Endometrial microvascular endothelial cells (primary cell): ENCODE measurements around the gene CACNA1S. TPM values are rescaled to one million over a fixed set of nuclear protein-coding genes. Genes with fewer than 3 reads are reported as not detected.

Experiments
- in situ Hi-C: cut with HindIII; loops from 2 replicates; pipeline ENCODE4 v1.10.0; 2017; ENCODE audit warnings: low sequenced_read_pairs, low pct_unique_long_range_greater_than_20kb; ENCODE audit errors: inconsistent ontology term
- total RNA-seq: library from RNA; depleted of rRNA; stranded (reverse); fragments of >200 nt; gene quantifications from one replicate; pipeline ENCODE4 v1.2.3, GENCODE V29; 2015; ENCODE audit errors: inconsistent ontology term

CACNA1S gene
- total RNA-seq, 1 donor from 2014 or later: not detected

DNA sequence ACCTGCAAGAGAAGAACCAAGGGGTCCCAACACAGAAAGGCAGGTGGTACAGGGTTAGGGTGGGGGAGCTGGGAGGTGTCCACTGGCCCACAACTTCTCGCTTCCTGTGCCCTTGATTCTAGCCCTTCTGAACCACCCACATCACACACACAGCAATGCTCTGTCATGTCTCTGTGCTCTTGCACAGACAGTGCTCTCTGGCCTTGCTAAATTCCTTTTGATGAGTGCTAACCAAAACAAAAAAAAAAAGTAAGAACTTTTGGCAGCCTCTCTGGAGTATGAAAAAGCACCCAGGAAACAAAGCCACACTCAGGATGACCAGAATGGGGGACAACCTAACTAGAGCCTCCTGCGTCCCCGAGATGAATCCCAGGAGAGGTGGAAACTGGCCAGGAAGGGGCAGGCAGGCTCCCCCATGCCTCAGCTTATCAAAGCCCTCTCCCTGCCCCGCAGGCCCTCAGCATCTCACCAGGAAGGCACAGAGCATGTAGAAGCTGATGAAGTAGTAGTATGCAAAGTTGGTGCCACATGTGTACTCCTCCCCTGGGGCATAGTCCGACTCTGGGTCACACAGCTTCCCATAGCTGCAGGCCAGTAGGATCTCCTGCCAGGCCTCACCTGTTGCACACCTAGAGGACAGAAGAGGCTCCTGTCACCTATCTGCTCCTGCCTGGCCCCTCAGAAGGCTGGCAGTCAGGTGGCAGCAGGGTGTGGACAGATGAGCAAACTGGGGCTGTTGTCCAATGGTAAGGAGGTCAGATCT lies 61.5 kb downstream of the CACNA1S start:
- in situ Hi-C loops: no loop called here

DNA sequence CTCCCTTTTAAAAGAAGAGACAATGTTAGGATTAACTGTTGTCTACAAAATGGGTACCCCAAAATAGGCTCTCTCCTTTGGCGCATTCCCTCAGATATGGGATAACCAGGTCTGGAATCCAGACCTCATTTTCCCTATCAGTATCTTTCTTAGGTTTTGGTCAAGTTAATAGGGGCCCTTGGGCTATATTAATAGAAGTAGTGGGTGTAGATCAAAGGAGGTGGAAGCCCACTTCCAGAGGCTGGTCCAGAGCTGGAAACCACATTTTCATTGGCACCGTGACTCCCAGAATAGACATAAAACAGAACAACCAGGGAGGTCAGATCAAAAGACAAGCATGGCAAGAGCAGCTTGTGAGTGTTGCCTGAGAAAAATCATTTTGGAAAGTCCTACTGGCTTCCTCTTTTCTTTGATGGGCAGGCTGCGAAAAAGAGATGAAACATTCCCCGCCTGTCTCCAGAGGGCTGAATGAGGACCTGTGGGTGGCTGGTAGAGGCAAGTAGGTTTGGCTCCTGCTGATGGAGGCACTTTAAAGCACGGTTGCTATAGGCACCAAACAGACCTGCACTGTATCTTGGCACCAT lies 62.9 kb downstream of the CACNA1S start:
- in situ Hi-C loops: loop anchor here (10.0 kb wide), 1 partner anchor 85 kb away; no protein-coding TSS in a partner anchor

DNA sequence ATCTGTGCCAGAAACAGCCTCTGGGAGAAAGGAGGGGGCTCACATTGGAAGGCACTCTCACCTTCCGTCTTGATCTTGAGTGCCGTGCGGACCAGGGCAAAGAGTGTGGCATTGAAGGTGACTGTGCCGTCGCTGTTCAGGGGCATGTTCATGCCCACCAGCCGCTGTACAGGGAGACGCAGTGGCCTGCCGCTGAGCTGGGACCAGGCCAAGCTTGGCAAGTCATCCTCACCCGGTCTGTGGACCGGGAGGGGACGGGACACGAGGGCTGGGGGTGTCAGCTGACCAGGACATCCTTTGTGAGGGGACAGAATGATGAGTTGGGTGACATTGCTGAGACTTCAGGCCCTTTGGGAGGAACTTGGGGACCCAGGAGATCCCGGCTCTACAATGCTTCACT lies 63.7 kb downstream of the CACNA1S start:
- in situ Hi-C loops: loop anchor here (10.0 kb wide), 1 partner anchor 84 kb away; no protein-coding TSS in a partner anchor

DNA sequence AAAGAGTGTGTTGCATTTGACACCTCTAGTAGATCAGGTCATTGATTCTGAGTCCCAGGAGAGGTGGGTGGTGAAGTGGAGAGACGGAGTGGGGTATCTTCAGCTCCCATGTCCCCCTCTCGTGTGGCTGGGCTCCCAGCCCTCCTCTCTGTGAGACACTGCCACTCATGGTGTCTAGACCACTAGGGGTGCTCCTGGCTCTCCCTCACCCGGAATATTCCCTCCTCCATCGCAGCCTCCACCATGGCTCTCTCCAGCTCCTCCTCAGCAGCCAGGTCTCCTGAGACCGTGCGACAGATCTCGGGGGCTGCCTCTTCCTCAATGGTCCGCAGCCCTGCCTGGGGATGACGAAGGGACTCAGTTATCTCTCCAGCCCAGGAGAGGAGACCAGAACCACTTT lies 68.1 kb downstream of the CACNA1S start:
- in situ Hi-C loops: loop anchor here (10.0 kb wide), 1 partner anchor 79 kb away; no protein-coding TSS in a partner anchor

DNA sequence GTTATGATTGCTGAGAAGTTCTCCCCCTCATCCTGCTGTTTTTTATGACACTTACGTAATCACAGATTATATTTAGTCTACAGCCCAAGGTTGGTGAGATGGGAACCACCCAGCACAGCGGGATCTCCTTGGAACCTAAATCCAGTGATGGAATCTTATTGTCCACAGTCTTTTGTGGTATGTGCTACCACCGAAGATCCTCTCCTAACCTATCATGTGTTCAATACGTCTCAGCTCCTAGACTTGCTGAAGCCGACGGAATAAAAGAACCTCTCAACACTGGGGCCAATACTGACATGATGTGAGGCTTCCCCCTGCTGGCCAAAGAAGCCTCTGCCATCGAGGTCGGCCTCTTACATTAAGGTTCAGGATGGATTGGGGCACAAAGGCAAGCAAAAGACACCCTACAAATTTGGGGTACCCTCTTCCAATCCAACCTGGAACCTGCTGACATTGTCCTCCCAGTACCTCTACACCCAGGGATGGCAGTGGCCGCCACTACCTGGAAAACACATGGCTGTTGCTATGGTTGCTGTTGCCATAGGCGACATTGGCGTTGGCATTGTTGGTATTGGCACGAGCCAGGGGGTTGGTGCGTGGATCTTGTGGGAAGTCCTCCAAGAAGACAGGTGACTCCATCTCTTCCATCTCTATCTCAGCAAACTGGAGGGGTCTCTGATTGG lies 69.3 kb downstream of the CACNA1S start:
- in situ Hi-C loops: loop anchor here (10.0 kb wide), 1 partner anchor 78 kb away; no protein-coding TSS in a partner anchor

DNA sequence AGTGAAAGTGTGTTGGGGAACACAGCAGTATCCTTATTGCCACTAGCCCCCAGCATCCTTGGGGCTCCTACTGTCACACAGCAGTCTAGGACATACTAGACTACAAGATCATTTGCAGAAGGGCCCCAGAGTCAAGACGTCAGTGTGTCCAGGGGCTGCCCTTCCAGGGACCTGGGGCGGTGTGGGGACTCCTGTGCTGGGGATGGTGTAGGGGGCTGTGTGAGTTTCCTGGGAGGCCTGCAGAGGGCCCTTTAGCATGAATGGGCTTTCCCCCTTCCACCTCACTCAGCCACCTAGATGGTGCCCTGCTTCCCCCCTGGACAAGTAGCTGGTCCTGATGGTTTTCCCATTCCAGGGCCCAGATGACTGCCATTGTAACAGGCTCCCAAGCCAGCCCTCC lies 71.2 kb downstream of the CACNA1S start:
- in situ Hi-C loops: loop anchor here (10.0 kb wide), 1 partner anchor 76 kb away; no protein-coding TSS in a partner anchor

DNA sequence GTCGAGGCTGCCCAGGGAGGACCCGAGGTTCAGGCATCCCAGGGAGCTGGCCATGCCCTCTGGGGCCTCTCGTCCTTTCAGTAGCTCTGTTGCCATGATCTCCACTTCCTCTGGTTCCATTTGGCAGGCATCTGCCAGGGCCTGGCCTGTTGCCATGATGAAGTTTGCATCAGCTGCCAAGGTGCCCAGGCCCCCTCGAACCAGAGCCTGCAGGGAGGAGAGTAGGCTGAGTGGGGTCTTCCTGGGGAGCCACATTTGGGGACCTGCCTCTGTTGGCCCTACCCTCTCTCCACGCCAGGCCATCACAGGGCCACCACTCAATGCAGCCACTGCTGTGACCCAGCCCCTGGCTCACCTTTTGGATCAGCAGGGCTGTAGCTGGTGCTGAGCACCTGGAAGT lies 72.3 kb downstream of the CACNA1S start:
- in situ Hi-C loops: loop anchor here (10.0 kb wide), 1 partner anchor 75 kb away; no protein-coding TSS in a partner anchor

DNA sequence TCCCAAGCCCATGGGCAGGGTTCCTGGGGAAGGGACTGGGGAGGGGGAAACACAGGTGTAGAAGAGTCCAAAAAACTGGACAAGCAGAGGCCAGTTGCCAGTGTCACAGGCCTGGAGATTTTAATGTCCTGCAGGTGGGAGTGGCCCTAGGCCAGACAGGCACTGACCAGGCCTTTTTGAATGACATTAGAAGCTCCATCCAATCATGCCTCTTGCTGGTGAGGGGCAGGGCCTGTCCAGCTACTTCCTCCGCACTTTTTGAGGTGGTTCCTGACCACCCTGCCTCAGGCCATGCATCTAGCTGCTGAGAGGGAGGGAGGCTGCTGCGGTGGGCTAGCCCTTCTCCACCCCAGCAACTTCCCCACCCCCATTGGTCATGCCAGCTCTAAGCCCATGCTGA lies 72.8 kb downstream of the CACNA1S start:
- in situ Hi-C loops: no loop called here

DNA sequence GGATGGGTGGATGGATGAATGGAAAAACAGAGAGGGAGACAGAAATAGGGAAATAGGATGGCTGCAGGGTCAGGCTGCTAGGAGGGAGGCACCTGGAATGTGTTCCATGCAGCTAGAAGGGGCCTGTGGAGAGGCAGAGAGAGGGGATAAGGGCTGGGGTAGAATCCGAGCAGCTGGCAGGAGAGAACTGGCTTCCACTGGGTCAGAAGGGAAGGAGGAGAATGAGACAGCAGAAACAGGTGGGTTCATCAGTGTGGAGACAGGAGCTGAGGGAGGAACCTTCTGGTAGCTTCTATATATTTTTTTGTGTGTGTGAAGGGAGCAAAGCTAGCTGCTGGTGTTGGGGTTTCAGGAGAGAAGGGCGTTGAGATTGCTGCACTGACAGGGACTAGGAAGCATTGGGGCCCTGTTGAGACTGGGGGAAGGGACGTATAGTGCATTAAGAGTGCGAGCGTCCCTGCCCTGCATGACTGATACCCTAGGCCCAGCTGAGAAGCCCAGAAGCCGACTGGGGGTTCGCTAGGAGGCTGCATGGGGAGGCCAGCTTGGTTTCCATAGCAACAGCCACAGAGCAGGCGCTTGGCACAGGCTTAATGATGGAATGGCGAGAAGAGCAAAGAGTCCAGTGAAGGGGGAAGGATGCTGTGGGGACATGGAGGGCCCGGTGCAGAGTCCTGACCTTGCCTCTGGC lies 73.9 kb downstream of the CACNA1S start:
- in situ Hi-C loops: no loop called here

DNA sequence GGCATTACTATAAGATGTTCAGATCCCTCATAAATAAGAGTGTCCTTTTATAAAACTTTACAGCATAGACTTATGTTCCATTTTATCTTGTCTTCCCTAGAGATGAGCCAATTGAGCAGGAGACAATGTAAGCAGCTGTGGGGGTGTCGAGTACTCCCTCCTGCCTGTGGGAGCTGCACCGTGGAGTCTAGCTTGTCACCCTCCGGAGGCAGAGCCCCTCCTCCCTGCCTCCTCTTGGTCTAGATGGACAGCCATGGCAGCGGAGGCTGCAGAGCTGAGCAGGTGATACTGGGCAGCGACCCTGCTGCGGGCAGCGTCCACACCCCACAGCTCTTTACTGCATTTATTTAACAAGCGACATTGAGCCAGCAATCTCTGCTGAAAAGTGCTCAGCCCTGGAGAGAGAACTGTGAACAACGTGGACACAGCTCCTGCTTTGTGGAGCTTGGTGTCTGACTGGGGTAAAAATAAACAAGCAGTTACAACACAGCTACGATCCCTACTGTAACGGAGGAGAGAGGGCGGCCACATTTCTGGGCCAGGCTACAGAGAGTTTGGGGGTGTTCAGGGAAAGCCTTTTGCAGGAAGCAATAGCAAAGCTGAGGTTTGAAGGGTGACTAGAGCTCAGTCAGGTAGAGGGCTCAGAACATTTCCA lies 75.9 kb downstream of the CACNA1S start:
- in situ Hi-C loops: no loop called here

DNA sequence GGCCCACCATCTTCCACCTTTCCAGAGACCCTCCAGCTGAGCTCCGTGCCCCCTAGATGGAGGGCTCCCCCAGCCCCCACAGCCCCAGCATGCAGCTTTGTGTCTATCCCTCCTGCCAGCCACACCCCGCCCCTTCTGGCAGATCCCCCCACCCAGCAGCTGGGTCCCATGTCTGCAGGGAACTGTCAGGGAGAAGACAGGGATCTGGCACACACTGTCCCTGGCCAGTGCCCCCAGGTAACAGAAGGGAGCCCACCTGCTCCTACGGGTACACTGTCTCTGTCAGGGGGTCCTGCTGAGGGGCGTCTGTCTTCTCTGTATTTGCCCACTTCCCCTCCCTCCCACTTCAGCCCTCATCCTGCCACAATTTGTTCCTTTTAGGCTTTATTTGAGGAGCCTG lies 77.6 kb downstream of the CACNA1S start:
- in situ Hi-C loops: no loop called here

DNA sequence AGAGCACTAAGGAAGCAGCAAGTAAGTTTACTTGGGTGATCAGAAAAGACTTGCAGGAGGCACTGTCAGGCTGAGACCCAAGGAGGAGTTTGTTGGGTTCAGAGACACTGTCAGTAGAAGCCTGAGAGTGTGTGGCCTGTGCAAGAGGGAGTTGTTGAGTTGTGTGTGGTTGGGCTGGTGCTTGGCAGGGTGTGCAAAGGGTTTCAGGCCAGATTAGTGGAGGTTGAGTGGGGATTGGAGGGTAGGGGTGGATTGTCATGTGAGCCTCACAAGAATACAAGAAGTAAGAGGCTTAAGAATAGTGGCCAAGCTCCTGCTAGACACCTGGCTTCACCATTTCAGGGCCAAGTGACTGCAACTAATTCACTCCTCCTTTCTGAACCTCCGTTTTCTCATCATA lies 79.8 kb downstream of the CACNA1S start:
- in situ Hi-C loops: no loop called here

DNA sequence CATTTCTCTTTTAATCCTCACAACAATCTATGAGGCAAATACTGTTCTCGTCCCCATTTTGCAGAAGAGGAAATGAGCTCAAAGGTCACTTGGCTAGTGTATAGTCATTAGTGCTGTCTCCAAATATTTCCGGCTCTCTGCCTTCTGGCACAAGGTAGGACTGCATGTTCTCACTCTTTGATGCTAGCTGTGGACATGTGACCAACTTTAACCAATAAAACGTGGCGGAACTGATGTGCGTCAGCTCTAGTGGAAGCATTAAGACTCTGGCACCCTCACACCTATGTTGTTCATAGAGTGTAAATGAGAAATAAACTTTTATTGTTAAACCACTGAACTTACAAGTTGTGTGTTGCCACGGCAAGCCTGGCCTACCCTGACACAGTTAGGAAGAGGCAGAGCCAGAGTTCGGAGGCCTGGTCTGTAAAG lies 83.8 kb downstream of the CACNA1S start:
- in situ Hi-C loops: no loop called here

DNA sequence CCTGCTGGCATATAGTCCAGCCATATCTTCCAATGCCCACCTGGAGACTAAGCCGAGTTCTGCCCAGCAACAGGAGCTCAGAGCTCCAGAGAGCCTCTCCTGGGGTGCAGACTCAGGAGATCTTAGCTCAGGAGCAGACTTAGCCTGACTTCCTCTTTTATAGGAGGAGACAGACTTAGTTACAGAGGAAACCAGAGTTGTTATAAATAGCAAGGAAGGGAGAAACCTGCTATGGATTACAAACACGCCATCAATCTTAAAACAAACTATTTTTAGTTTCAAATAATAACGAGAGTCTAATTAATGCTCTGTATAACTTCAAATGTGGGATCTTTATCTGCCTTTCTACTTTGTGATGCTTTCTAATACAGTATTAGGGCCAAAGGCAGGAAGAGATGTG lies 85.4 kb downstream of the CACNA1S start:
- in situ Hi-C loops: no loop called here

DNA sequence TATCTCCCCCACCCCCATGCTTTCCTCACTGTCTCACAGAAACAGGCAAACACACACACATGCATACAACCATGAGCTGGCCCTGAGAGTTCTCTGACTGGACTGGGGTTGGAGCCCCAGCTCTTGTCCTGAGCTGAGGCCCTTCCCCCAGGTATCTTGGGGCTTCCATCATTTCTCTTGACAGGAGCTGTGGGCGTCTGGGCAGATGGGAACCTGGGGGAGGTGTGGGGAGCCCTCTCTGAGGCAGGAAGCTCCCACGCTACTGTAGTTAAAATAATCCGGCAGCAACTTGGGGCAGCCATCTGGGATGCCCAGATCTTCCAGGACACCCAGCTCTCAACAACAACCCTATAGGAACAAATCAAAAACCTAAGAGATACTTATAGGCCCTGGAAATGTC lies 86.0 kb downstream of the CACNA1S start:
- in situ Hi-C loops: no loop called here

DNA sequence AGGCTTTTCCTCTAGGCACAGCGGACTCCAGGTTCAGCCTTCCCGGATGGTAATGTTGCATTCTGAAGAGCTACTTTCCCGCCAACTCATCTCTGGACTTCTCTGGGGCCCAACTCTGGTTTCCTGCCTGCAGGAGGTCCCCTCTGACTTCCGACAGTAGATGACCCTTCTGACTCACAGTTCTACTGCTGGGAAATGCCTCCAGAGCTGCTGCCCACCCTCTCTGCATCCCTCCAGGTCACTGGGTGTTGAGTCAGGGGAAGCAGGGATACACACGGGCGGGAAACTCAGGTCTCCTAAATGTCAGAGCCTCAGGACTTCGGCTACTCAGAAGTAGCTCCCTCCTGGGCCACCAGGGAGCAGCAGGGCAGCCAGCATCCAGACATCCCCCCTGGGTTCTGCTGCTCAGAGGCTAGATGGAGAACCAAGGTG lies 86.6 kb downstream of the CACNA1S start:
- in situ Hi-C loops: no loop called here

DNA sequence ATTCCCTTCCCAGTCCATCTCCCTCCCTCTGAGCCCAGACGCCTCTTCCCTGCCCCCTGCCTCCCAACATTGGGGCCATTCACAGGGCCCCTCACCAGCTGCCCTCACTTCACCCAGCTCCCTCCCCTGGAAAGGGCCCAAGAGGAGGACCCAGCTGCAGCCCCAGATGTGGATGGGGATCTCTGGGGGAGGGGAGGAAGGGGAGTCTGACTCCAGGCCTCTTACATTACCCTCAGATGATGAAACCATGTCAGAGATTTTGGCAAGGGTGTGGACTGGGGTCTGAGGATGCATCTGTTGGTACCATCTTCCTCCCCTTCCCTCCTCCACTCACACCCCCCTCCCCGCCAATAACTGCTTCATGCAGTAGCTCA lies 87.6 kb downstream of the CACNA1S start:
- in situ Hi-C loops: no loop called here

DNA sequence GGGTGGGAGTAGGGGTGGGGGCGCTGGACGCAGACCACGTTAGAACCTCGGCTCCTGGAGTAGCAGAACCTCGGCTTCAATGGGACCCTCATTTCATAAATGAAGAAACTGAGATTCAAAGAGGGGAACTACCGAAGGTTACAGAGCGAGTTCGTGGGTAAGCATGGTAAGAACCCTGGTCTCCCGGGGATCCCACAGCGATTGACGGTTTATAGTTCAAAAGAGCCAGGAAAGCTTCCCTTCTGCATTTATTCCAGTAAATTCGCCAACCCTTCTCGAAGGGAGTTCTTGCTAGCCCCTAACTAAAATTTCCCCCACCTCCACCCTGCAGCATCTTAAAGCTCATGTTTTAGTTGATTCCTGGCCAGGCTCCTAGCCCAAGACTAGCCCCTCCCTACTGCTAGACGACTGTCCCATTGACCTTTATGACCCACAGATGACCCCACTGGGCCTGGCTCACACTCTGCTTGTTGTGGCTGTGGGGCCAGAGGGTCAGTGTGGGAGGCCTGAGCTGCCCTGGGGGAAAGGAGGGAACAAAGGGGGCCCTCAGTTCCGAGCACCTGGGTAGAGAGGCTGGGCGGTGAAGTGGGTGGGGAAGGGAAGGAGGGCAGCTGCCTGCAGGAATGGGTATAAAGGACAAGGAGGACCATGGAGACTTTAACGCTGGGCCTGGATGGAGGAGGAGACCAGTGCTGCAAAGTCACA lies 88.2 kb downstream of the CACNA1S start:
- in situ Hi-C loops: no loop called here
